ENCODE measurements around the gene CBFA2T3.

Gene CBFA2T3

DNA sequence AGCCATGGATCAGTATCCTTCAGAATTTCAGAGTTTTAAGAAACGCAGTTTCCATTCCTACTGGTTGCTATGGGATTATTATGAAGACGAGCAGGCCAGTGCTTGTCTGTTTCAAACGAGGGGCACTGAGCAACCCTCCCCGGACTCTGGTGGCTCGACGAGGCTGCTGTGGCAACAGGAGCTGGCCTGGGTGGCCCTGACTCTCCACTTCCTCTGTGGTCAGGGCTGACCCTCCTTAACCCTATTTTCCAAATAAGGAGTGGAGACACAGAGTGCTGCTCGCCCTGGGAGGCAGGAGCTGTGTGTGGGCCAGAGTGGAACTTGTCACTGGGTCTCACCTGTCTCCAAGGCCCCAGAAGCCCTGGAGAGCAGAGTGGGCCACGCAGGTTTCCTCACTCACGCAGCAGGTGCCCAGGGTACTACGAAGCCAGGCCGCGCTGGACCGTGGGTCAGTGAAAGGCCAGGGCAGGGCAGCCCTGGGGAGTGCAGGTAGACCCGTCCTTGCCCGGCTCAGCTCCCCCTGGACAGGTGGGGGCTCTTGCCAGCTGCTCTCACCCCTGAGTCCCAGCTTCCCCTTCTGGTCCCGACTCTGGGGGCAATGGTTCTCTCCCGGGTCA lies 123.6 kb downstream of the CBFA2T3 start:
- DNase-seq: no peak

DNA sequence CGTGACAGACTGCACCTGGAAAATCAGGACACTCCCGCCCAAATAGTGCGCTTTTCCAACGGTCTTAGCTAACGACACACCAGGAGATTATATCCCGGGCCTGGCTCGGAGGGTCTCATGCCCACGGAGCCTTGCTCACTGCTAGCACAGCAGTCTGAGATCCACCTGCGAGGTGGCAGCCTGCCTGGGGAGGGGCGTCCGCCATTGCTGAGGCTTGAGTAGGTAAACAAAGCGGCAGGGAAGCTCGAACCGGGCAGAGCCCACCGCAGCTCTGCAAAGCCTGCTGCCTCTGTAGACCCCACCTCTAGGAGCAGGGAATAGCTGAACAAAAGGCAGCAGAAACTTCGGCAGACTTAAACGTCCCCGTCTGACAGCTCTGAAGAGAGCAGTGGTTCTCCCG lies 125.4 kb downstream of the CBFA2T3 start:
- no peak for DNase-seq

DNA sequence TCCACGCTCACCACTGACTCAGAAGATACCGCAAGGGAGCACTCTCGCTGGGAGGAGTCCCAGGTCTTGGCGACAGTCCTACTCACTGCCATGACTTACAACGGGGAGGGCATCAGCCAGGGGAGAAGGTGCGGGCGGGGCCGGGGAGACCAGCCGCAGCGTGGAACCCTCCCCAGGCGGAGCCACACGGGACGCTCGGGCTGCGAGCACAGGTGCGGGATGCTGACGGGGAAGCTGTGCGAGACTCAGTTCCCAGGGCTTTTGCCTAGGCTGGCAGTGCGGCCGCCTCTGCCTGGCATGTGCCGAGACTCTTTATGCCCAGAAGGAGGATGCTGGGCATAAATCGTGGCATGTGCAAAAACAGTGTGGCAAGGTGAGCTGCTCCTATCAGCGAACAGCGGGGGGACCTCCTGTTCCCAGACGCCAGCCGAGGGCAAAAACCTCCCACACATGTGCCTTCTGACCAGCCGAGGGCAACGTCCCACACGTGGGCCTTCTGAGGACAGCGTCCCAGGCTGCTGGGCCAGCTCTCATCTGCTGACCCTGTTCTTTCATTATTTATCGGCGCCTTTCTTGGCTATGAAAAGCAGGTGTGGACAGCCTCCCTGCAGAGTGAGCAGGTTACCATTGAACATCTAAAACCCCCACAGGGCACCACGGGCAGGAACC lies 126.3 kb downstream of the CBFA2T3 start:
- no peak for DNase-seq

DNA sequence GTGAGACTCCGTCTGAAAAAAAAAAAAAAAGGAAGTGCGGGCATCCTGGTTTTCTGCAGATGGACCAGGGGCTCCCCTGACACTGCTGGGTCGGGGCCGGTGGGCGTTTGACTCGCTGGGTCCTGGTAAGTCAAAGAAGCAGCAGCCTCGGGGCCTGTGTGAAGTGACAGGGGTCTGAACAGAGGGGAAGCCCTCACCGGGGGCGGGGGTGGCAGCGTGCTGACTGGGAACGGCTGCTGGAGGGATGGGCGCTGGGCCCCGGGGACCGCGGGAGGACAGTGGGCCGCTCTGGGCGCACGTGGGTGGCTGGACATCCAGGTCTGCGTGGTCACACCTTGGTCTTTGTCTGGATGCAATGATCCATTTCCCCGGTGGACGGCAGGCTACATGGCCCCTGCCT lies 128.4 kb downstream of the CBFA2T3 start:
- DNase-seq: no peak

DNA sequence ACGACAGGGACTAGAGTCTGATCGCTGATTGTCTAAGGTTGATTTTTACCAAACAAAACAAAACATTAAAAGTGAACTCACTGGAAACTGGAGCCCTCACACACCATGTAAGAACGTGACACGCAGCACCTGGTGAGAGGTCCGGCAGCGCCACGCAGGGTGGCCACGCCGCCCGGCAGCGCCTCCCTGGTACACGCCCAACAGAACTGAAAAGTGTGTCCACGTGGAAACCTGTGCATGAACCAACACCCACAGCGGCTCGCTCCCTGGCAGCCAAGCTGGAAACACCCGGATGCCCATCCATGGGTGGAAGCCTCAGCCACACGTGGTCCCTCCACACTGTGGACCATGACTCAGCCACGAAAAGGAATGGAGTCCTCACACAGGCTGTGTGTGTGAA lies 129.4 kb downstream of the CBFA2T3 start:
- no peak for DNase-seq

DNA sequence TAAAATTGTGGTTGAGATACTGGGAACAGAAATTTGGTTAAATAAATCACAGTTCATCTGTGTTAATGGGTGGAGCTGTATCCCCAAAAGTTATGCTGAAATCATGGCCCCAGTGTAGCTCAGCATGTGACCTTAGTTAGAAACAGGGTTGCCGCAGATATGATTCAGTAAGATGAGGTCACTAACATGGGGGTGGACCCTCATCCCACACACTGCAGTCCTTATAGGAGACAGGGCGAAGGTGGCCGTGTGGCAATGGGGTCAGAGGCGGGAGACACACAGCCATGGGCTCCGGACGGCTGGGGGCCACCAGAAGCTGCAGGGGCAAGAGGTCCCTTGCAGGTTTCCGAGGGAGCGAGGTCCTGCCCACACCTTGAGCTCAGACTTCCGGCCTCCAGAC lies 130.9 kb downstream of the CBFA2T3 start:
- no peak for DNase-seq

DNA sequence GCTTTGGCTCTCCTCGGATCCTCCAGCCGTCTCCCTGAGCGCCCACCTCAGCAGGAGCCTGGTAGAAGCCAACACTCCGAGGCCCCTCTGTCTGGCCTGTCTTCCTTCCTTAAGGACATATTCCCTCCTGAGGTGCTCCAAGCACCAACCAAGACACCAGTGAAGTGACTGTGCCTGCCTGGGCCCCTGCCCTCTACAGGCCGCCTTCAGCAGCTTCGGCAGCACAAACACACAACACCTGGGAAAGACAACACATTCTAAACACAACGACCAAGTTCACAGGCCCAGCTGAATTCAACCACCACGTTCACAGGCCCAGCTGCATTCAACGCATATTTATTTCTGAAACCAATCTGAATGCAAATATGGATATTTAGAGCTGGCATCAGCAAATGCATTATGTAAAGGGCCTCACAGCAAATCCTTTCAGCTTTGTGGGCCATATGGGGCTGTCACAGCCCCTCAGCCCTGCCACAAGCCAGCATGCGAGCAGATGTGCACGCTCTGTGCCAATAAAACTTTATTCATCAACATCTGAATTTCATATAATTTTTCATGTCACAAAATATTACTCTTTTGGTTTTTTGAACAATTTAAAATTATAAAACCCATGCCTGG lies 132.5 kb downstream of the CBFA2T3 start:
- DNase-seq: no peak

DNA sequence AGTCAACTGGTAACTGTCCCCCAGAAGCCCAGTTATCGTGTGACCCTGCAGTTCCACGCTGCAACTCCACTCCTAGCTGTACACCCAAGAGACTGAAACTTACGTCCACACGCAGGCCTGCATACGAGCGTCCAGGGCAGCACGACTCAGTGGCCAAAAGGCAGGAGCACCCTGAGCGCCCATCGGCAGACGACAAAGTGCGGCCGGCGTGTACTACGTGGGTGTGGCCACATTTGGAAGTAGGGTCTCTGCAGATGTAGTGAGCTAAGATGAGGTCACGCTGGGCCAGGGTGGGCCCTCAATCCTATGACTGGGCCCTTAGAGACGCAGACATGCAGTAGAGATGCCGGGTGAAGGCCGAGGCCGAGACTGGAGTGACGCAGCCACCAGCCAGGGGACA lies 133.8 kb downstream of the CBFA2T3 start:
- DNase-seq: no peak

DNA sequence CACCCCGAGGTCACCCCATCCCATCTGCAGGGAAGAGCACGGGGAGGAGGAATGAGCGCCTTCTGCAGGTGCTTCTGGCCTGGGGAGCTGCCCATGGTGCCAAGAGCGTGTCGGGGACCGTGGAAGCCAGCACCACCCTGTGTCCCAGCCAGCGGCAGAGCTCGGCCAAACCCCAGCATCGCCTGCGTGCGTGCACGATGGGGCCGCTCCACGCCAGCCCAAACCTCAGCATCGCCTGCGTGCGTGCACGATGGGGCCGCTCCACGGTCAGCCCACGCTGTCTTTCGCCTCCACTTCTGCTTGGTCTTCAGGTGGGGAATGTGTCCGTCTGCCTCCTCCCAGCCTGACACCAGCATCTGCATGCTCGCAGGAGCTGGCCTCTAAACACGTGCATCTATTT lies 134.2 kb downstream of the CBFA2T3 start:
- DNase-seq: no peak

DNA sequence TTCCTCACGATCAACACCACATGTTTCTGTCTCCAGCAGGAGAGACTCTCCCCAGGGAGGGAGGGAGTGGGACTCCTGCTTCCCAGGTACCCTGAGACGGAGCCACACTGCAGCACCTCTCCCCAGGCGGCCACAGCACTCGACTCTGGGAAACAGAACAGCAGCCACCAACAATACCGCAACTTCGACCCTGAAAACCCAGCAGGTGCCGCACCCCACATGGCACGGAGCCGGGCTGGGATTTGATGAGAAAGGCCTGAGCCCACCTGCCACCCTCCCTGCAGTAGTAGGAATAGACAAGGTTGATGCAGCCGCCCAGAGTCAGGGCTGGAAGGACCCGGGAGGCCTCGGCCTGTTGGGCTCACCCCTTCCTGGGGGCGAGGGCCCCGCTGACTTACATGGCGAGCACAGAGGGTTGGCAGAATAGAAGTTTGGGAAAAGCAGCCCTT lies 134.7 kb downstream of the CBFA2T3 start:
- no peak for DNase-seq

DNA sequence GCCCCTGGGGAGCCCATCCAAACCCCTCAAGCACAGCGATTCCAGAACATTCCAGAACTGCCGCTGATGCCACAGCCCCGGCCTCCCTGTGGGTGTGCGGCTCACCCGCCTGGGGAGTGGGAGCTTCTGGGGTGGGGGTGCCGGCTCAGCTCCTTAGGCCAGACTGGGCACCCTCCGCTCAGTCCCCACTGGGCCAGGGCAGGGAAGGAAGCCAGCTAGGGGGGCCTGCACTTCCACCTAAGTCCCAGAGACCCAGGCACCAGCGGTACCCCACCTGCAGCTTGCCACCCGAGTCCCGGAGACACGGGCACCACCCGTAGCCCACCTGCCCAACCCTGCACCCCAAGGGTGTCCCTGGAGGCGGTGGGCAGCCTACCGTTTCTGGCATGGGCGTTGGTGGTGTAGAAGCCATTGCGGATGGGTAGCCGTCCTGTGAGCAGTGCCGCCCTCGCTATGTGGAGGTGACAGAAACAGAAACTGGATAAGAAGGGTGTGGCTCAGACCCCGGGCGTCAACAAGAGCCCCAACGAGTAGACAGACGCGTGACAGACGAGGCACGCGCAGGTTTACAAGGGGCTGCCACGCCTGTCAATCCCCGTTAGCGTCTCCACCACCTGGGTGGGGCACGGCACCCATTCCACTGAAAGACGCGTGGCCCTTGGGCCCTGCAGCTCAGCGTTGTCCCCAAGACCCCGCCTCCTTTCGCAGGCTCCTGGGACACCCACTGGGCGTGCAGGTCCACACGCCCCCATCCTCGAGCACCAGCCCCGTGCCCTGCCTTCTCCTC lies 135.3 kb downstream of the CBFA2T3 start:
- DNase-seq: no peak

DNA sequence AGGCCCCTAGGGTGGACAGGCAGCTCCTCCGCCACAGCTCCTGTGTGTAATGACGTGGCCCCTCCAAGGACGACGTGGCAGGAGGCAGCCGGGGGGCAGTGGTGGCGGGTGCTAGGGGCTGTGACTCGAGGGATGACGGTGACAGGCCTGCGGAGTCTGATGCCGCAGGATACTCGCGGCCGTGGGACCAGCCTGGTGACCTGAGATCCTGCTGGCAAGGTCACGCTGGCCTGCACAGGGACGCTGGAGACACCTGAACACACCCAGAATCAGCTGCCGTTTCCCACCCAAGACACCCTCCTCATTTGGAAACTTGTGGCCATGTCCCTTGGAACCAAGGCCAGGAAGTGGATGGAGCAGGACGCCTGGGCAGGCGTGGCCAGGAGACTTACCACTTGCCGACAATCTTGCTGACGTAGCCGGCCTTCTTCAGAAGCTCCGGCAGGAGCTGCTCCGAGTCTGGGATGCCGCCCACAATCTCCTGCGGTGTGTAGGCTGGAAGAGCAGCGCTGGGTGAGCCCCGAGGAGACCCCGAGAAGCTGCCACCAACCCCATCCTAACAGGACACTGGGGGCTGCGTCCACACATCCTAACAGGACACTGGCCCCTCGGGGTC lies 136.3 kb downstream of the CBFA2T3 start:
- no peak for DNase-seq

DNA sequence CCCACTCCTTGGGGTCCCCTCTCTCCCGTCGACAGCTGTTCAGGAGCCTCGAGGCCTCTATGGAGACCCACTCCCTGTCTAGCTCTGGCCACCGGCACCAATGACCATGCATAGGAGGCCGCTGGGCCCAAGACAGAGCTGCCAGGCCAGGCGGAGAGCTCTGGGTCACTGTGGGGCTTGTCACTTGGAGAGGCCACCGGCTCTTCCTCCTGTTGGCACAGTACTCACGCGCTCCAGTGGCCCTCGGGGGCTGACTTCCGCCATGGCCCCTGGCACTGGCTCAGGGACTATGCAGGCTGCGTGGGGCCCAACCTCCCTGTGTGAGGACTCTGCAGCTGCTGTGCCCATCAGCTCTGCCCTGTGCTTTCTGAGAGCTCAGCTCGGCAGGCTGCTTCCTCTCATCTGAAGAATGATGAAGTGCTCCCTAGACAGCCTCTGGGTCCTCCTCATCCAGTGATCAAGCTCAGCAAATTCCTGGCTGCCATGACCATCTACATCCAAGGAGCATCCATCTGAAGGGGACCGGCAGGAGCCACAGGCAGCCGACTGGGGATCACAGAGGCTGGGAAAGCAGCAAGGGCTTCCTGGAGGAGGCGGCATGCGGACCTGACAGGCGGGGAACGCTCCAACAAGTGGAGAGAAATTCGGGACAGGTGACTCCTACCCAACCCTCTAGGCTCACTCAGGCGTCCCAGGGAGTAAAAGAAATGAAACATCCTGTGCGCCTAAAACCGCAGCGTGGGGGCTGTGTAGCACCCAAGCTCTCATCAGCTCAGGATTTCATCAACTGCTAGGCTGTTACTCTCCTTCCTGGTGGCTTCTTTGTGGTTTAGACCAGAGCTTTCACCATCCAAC lies 137.0 kb downstream of the CBFA2T3 start:
- no peak for DNase-seq

DNA sequence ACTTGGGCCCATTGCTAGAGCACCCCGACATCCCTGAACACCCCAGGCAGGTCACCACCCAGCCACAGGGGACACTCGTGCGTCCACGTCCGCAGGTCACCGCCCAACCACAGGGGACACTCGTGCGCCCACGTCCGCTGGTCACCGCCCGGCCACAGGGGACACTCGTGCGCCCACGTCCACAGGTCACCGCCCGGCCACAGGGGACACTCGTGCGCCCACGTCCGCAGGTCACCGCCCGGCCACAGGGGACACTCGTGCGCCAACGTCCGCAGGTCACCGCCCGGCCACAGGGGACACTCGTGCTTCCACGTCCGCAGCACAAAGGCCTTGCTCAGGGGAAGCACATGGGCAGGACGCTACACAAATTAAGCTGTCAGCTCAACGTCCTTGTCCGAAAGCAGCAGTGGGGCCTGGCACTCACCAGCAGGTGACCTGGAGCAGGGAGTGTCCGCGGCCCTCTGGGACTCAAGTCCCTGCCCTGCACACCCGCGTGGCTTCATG lies 137.9 kb downstream of the CBFA2T3 start:
- no peak for DNase-seq

DNA sequence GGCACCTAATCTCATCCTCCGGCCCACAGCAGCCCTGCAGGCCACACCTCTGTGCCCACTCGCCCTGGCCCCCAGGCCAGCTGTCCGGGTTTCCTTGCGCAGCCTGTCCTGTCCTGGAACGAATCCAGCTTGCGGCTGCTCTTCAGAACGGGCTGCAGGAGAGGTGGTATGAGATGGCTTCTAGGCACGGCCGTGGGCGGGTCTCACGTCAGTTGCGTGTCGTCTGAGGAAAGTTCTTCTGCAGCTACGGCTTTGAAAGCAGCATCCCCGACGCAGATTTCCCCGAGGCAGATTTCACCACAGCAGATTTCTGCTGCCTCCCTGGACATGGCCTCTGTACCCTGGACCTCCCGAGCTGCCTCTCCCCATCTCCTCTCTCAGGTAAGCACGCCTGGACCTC lies 138.4 kb downstream of the CBFA2T3 start:
- DNase-seq: no peak

DNA sequence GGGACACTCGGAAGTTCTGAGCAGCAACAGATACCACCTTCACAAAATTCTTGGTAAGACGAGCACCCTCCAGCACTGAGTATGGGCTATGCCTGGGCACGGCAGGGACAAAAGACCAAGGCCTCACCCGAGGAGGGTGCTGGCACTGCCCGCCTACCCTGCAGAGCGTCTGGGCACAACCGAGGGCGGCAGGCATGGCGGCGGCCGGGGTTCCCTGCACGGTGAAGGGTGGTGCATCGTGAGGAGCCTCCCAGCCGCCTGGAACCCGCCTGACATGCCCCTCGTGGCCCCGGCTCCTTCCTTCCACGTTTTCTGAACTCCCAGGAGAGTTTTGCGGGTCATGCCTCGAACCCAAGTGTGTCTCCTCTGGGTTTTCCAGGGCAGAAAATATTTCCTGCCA lies 139.2 kb downstream of the CBFA2T3 start:
- DNase-seq: no peak

DNA sequence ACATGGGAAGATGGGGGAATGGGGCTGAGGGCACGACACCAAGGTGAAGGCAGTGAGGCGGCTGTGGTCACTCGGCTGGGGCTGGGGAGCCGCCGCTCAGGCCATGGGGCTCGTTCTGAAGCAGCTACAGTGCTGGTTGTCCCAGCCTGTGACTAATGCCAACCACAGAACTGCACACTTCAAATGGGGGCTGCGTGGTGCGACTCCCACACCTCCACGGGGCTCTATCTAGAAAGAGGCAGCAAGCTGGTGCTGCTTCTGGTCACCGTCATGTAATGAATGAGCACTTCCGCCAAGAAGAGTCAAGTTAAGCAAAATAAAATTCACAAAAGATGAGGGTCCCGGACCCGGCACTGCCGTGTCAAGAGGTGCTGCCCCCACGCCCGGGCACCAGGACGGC lies 140.2 kb downstream of the CBFA2T3 start:
- DNase-seq: no peak

DNA sequence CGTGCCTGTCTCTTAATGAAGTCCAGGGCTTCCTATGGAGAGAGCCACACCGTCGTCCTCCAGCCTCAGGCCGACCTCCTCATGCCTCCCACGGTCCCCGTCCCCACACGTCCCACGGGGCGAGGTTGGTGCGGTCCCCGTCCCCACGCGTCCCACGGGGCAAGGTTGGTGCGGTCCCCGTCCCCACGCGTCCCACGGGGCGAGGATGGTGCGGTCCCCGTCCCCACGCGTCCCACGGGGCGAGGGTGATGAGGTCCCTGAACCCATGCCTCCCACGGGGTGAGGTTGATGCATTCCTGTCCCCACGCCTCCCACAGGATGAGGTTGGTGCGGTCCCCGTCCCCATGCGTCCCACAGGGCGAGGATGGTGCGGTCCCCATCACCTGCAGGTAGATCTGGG lies 141.2 kb downstream of the CBFA2T3 start:
- DNase-seq: no peak

DNA sequence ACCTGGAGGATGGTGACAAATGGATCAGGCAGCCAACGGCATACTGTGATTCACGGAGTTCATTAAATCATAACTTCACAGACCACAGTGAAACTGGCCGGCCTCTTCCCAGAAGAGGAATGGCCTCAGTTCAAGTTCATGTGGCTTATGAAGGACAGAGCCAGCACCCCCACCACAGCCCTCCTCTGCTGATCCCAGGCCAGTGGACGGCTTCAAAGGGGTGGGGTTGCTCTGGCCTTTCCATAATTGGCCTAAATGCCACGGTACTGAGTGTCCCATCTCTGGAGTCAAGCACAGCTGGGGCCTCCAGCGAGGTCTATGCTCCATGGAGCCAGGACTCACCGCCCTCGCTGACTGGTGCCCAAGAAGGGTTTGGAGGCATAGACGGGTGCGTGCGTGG lies 141.6 kb downstream of the CBFA2T3 start:
- no peak for DNase-seq

DNA sequence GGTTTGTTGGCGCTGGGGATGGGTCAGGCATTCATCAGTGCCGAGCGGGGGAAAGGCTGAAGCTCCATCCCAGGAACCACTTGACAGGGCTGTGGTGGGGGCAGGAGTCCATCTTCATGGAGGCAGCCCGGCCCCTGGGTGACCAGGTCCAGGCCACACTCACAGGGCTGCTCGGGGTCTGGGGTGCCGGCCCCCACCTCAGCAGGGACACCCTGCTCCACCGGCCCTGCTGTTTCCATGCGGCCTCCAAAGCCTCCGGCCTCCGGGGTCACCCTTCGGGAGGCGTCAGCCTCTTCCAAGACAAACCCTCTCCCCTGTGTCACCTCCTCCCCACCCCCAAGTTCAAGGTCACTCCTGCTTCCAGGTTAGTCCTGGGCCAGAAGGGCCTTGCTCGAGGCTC lies 142.3 kb downstream of the CBFA2T3 start:
- no peak for DNase-seq

DNA sequence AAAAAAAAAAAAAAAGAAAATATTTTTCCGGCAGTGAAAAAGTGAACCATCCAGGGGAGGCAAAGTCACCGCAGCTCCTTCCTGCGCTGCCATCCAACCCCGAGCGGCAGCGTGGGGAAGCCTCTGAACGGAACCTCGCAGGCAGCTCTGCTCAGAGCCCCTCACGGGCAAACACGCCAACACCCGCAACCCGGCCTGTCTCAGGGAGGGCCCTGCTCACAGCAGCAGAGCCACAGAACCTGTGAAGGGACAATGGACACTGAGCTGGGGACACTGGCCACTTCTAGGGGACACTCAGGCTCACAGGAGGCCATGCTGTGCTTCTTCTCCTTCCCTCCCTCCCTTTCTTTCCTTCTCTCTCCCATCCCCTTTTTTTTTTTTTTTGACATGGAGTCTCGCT lies 143.9 kb downstream of the CBFA2T3 start:
- DNase-seq: no peak

DNA sequence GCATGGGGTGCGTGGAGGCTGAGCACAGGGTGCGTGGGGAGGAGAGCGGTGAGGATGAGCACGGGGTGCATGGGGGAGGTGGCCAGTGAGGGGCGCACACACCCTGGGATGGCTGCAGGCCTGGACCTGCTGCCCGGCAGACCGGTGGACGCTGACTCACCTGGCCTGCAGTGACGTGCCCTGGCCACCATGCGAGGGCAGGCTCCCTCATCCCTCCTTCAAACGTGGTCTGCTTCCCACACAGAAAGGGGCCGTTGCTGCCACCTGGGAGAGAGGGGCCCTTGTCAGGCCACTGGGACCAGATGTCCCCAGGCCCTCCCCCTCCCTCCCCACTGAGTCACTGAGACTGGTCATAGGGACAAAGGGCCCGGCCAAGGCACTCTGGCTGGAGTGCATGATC lies 145.2 kb downstream of the CBFA2T3 start:
- no peak for DNase-seq

Measured in activated CD8-positive, alpha-beta memory T cell treated with anti-CD3 and anti-CD28 coated beads, Interleukin-2, amount 50 U/mL, for 48 hours (primary cell).